Bronchial epithelial cell (primary cell): ENCODE measurements around the gene LRRC55. TPM values are rescaled to one million over a fixed set of nuclear protein-coding genes. Genes with fewer than 3 reads are reported as not detected.

Source experiments
- DNase-seq: peaks from one replicate; pipeline ENCODE4 v3.0.0-alpha.2; 2010; ENCODE audit warnings: low read depth
- FAIRE-seq: peaks from 2 replicates; lab custom pipeline; 2011; peaks lifted over from hg19 to GRCh38; lab: Jason Lieb, UNC
- H3K27me3 ChIP-seq: 2 replicates; pipeline ENCODE4 v1.5.1; 2011; ENCODE audit warnings: low read length; ENCODE audit not compliant: control insufficient read depth, insufficient read depth
- H3K36me3 ChIP-seq: 2 replicates; pipeline ENCODE4 v1.5.1; 2011; ENCODE audit warnings: low read length; ENCODE audit not compliant: control insufficient read depth, insufficient read depth
- H3K4me3 ChIP-seq: 2 replicates; pipeline ENCODE4 v1.5.1; 2011; ENCODE audit warnings: mild to moderate bottlenecking, low read depth, low read length, control low read depth
- total RNA-seq: library from RNA; depleted of rRNA; stranded (reverse); fragments of >200 nt; gene quantifications from 2 replicates; pipeline ENCODE4 v1.2.1, GENCODE V29; 2014
- TF ChIP-seq, protein P1 (sequence below): IDR thresholded peaks from 2 replicates; pipeline ENCODE4 v1.5.1; 2011; ENCODE audit warnings: mild to moderate bottlenecking, moderate library complexity, low read length, control low read depth, inconsistent platforms; ENCODE audit not compliant: insufficient read depth, severe bottlenecking

LRRC55 gene
- total RNA-seq, 1 donor from 2014 or later: not detected

DNA sequence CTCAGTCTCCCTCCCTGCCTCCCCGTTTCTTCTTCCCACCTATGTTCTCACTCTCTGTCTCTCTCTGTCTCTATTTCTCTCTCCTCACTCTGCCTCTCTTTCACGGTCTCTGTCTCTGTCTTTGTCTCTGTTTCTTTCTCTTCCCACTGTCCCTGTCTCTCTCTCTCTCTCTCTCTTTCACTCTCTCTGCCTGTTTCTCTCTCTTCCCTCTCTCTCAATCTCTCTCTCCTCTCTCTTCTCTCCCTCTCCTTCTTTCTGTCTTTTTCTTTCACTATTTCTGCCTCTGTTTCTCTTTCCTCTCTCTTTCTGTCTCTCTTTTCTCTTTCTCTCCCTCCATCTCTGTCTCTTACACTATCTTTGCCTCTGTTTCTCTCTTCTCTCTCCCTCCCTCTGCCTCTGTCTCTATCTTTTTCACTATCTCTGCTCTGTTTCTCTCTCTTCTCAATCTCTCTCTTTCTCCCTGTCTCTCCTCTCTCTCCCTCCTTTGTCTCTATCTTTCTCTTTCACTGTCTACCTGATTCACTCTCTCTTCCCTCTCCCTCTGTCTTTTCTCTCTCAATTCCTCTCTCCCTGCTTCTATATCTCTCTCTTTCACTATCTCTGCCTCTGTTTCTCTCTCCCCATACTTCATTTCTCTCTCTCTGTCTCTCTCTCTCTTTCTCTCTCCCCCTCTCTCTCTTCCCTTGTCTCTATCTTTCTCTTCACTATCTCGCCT lies 49.9 kb downstream of the LRRC55 start:
- Histone ChIP-seq H3K4me3 (no peak overlapping the region), H3K27me3 (peaks cover 2% of the 10 kb centered on the region), H3K36me3 (no peaks in the 10 kb centered on the region)
- TF ChIP-seq, protein P1, sequence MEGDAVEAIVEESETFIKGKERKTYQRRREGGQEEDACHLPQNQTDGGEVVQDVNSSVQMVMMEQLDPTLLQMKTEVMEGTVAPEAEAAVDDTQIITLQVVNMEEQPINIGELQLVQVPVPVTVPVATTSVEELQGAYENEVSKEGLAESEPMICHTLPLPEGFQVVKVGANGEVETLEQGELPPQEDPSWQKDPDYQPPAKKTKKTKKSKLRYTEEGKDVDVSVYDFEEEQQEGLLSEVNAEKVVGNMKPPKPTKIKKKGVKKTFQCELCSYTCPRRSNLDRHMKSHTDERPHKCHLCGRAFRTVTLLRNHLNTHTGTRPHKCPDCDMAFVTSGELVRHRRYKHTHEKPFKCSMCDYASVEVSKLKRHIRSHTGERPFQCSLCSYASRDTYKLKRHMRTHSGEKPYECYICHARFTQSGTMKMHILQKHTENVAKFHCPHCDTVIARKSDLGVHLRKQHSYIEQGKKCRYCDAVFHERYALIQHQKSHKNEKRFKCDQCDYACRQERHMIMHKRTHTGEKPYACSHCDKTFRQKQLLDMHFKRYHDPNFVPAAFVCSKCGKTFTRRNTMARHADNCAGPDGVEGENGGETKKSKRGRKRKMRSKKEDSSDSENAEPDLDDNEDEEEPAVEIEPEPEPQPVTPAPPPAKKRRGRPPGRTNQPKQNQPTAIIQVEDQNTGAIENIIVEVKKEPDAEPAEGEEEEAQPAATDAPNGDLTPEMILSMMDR: no peak
- no peak for DNase-seq
- no peak for FAIRE-seq

DNA sequence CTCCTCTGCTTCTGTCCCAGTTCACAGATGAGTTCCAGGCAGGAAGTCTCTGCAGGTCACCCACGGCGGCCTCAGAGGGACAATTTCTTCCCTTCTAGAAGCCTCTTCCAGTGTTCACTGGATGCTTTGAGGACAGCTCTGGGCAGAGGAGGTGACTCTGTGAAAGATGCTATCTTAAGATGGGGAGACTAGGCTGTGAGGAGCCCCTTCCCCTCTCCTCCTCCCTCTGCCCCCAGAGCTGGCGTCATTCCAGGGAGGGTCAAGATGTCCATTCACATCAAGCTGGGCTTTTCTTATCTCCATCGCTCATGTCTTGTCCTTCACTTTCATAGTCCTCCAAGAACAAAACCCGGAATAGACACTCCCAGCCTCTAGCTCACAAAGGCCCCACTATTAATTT lies 51.9 kb downstream of the LRRC55 start:
- Histone ChIP-seq H3K27me3 (peaks cover 2% of the 10 kb centered on the region), H3K4me3 (no peak overlapping the region), H3K36me3 (no peaks in the 10 kb centered on the region)
- FAIRE-seq: no peak
- TF ChIP-seq, protein P1: no peak
- no peak for DNase-seq

DNA sequence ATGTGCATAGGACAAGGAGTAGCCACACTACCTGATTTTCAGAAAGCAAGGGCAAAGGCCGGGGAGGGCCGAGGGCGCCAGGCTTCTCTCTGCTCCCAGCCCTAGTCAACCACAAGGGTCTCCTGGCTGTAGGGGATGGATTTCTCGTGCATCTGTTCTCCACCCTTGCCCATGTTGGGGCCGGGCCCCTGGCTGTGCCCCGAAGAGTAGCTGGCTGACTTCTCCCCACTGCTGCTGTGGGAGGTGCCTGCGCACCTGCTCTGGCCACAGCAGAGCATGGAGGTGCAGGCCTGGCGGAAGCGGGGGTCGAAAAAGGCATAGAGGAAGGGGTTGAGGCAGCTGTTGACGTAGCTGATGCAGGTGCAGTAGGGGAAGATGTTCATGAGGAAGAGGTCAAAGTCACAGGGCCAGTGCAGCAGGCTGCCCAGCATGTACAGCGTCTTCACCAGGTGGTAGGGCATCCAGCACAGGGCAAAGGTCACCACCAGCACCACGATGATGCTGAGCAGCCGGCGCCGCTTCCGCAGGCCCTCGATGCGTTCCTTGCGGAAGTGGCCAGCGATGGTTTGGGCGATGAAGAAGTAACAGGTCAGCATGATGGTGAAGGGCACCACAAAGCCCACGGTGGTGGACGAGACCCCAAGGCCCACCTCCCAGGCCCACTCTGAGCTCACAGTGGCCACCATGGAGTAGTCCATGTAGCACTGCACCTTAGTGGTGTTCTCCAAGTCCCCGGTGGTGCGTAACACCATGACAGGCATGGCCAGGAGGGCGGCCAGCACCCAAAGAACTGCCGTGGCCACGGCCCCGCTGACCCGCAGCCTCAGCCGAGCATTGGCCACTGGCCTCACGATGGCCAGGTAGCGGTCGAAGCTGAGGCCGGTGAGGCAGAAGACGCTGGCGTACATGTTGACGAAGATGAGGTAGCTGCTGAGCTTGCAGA lies 54.3 kb downstream of the LRRC55 start:
- TF ChIP-seq, protein P1: no peak
- DNase-seq (no peak), FAIRE-seq (no peak)
- Histone ChIP-seq H3K4me3 (no peak overlapping the region), H3K36me3 (no peaks in the 10 kb centered on the region), H3K27me3 (peaks cover 2% of the 10 kb centered on the region)

GRCh38 chr11:57237204-57237681 lies 55.5 kb downstream of the LRRC55 start, which contains the start of gene APLNR:
APLNR (minus strand) TSS chr11:57237250; CDS start chr11:57237004, 246 bp downstream.
- TF ChIP-seq, protein P1: no peak
- FAIRE-seq (no peak), DNase-seq (no peak)
- H3K27me3 ChIP-seq: peaks cover 2% of the 10 kb centered on the region
- no peaks in the 10 kb centered on the region for H3K36me3 ChIP-seq
- H3K4me3 ChIP-seq: no peak within 1 kb of the TSS

- H3K4me3 ChIP-seq: no peak overlapping the region
- DNase-seq: no peak
- H3K36me3 ChIP-seq: no peaks in the 10 kb centered on the region
- FAIRE-seq: no peak
- TF ChIP-seq, protein P1: no peak
- no peaks in the 10 kb centered on the region for H3K27me3 ChIP-seq
Observed at GRCh38 chr11:57239348-57239747, 57.6 kb downstream of the LRRC55 start.
